Erythroblast (primary cell): Measurements from ENCODE around the gene SPP1.

Experiments used
- GATA1 ChIP-seq: IDR thresholded peaks from 2 replicates; pipeline ENCODE4 v1.6.1; 2011; ENCODE audit warnings: low read depth, mild to moderate bottlenecking, control low read depth, low read length, moderate library complexity
- POLR2A ChIP-seq: IDR thresholded peaks from 2 replicates; pipeline ENCODE4 v1.6.1; 2011; ENCODE audit warnings: mild to moderate bottlenecking, low read length

DNA sequence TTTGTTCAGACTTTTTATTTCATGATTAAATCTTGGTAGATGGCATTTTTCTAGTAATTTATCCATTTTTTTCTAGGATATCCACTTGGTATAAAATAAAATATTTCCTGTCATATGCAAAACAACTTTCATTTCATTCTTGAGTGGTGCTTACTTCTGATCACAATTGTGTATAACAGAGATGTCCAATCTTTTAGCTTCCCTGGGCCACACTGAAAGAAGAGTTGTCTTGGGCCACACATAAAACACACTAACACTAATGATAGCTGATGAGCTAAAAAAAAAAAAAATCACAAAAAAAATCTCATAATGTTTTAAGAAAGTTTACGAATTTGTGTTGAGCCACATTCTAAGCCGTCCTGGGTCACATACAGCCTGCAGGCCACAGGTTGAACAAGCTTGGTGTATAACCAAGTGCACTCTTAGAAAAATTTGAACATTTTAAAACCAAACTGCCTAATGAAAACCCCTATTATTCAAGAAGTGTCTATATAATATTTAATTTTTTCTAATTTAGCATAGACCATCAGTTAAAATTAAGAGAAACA, 41.3 kb upstream of the SPP1 start:
- TF ChIP-seq POLR2A, result no peak
- TF ChIP-seq GATA1, result no peak
